ENCODE data around the gene ZDHHC13. TPM values are rescaled to one million over a fixed set of nuclear protein-coding genes. Genes with fewer than 3 reads are reported as not detected.

Gene ZDHHC13
- total RNA-seq, 2 donors from 2014 or later, result 5.4 to 5.9 TPM

GRCh38 chr11:19194620-19195308 lies 77.8 kb downstream of the ZDHHC13 start:
- intact Hi-C loops (cut with DNase I), result no loop called here
- DNase-seq (ENCODE audit: low spot score), result no peak

GRCh38 chr11:19196432-19196831 lies 79.5 kb downstream of the ZDHHC13 start:
- DNase-seq (ENCODE audit: low spot score), result no peak
- intact Hi-C loops (cut with DNase I), result no loop called here

- DNase-seq (ENCODE audit: low spot score), result no peak
- intact Hi-C loops (cut with DNase I), result no loop called here
These were observed 82.1 kb downstream of the ZDHHC13 start for GRCh38 chr11:19199048-19199447.

- DNase-seq (ENCODE audit: low spot score), result no peak
- intact Hi-C loops (cut with DNase I), result no loop called here
These were observed 82.8 kb downstream of the ZDHHC13 start for GRCh38 chr11:19199771-19200170.

- intact Hi-C loops (cut with DNase I), result no loop called here
- no peak for DNase-seq (ENCODE audit: low spot score)
These were observed 83.6 kb downstream of the ZDHHC13 start for GRCh38 chr11:19200410-19201201.

- DNase-seq (ENCODE audit: low spot score), result no peak
- intact Hi-C loops (cut with DNase I), result no loop called here
These were observed 85.0 kb downstream of the ZDHHC13 start, which contains the start of gene CSRP3 for GRCh38 chr11:19201737-19202605. TSS of gene CSRP3 (minus strand) at chr11:19201983. CDS start at chr11:19192448, 9,535 bp downstream.

GRCh38 chr11:19204836-19205235 lies 87.9 kb downstream of the ZDHHC13 start:
- intact Hi-C loops (cut with DNase I), result no loop called here
- DNase-seq (ENCODE audit: low spot score), result no peak

GRCh38 chr11:19208181-19208580 lies 91.2 kb downstream of the ZDHHC13 start:
- intact Hi-C loops (cut with DNase I), result no loop called here
- no peak for DNase-seq (ENCODE audit: low spot score)

GRCh38 chr11:19208959-19209546 lies 92.1 kb downstream of the ZDHHC13 start:
- intact Hi-C loops (cut with DNase I), result no loop called here
- DNase-seq (ENCODE audit: low spot score), result no peak

- DNase-seq (ENCODE audit: low spot score), result no peak
- intact Hi-C loops (cut with DNase I), result no loop called here
These were observed 92.8 kb downstream of the ZDHHC13 start for GRCh38 chr11:19209617-19210370.

- intact Hi-C loops (cut with DNase I), result no loop called here
- no peak for DNase-seq (ENCODE audit: low spot score)
These were observed 99.1 kb downstream of the ZDHHC13 start for GRCh38 chr11:19216021-19216420.

- intact Hi-C loops (cut with DNase I), result no loop called here
- DNase-seq (ENCODE audit: low spot score), result no peak
These were observed 99.9 kb downstream of the ZDHHC13 start for GRCh38 chr11:19216709-19217374.

- DNase-seq (ENCODE audit: low spot score), result no peak
- intact Hi-C loops (cut with DNase I), result no loop called here
These were observed 101.2 kb downstream of the ZDHHC13 start for GRCh38 chr11:19218216-19218615.

GRCh38 chr11:19218786-19219460 lies 102.0 kb downstream of the ZDHHC13 start:
- intact Hi-C loops (cut with DNase I), result no loop called here
- no peak for DNase-seq (ENCODE audit: low spot score)

GRCh38 chr11:19220903-19221724 lies 104.1 kb downstream of the ZDHHC13 start:
- no peak for DNase-seq (ENCODE audit: low spot score)
- intact Hi-C loops (cut with DNase I), result no loop called here

- DNase-seq (ENCODE audit: low spot score), result no peak
- intact Hi-C loops (cut with DNase I), result no loop called here
These were observed 108.2 kb downstream of the ZDHHC13 start for GRCh38 chr11:19225123-19225522.

- no peak for DNase-seq (ENCODE audit: low spot score)
- intact Hi-C loops (cut with DNase I), result no loop called here
These were observed 108.6 kb downstream of the ZDHHC13 start for GRCh38 chr11:19225581-19225980.

All from posterior vena cava (tissue), 2 donors.